H1 (cell line): Measurements from ENCODE around the gene CFAP221. TPM values are rescaled to one million over a fixed set of nuclear protein-coding genes. Genes with fewer than 3 reads are reported as not detected.

ENCODE experiments used
- CTCF ChIA-PET: fragments of 300-600 bp; sonication (Branson Sonifier 250); formaldehyde crosslinking; loops from one replicate; lab custom pipeline; 2021; ENCODE audit not compliant: partially characterized antibody; lab: Charles Lee
- POLR2A ChIA-PET: fragments of 300-600 bp; sonication (Branson Sonifier 250); formaldehyde crosslinking; loops from one replicate; lab custom pipeline; 2021; ENCODE audit warnings: inconsistent platforms; ENCODE audit not compliant: partially characterized antibody; lab: Charles Lee
- DNase-seq, 2 experiments: peaks; one replicate each; pipeline versions ENCODE4 v3.0.0 to v3.0.0-alpha.2; 2010 to 2022; ENCODE audit warnings: low spot score in 2 of 2, low read depth in 1 of 2, mixed read lengths in 1 of 2
- FAIRE-seq: peaks from 2 replicates; lab custom pipeline; 2011; peaks lifted over from hg19 to GRCh38; lab: Jason Lieb, UNC
- H2AFZ ChIP-seq: 2 replicates; pipeline ENCODE4 v1.8.1; 2012; ENCODE audit warnings: low read length, inconsistent platforms
- H2AK5ac ChIP-seq: 2 replicates; pipeline ENCODE4 v1.6.1; 2013; ENCODE audit warnings: low read depth, low read length
- H2BK120ac ChIP-seq: replicated peaks from 2 replicates; pipeline ENCODE3; 2013; ENCODE audit warnings: low read depth, low read length, inconsistent platforms
- H2BK12ac ChIP-seq: 2 replicates; pipeline ENCODE4 v1.6.1; 2013; ENCODE audit warnings: low read depth, low read length
- H2BK15ac ChIP-seq: 2 replicates; pipeline ENCODE4 v1.6.1; 2013; ENCODE audit warnings: low read length
- H2BK20ac ChIP-seq: 2 replicates; pipeline ENCODE4 v1.6.1; 2013; ENCODE audit warnings: low read length
- H2BK5ac ChIP-seq: 2 replicates; pipeline ENCODE4 v1.6.1; 2013; ENCODE audit warnings: low read depth, low read length
- H3K14ac ChIP-seq: 2 replicates; pipeline ENCODE4 v1.6.1; 2013; ENCODE audit warnings: inconsistent platforms; ENCODE audit not compliant: insufficient read length
- H3K18ac ChIP-seq: 2 replicates; pipeline ENCODE4 v1.6.1; 2013; ENCODE audit warnings: low read length; ENCODE audit errors: extremely low read depth
- H3K23ac ChIP-seq: 2 replicates; pipeline ENCODE4 v1.6.1; 2013; ENCODE audit warnings: inconsistent platforms; ENCODE audit not compliant: insufficient read length
- H3K23me2 ChIP-seq: 2 replicates; pipeline ENCODE4 v1.6.1; 2013; ENCODE audit warnings: low read depth, low read length
- H3K27ac ChIP-seq: 2 replicates; pipeline ENCODE4 v1.6.1; 2011; ENCODE audit warnings: low read depth, low read length, inconsistent platforms
- H3K27me3 ChIP-seq, 4 experiments: replicated peaks in 1 of 4; 1 replicate in 1 of 4; 2 replicates in 3 of 4; pipeline versions ENCODE4 v1.6.1 to v1.8.1; 2011 to 2013; ENCODE audit warnings: low read length in 3 of 4, mild to moderate bottlenecking in 3 of 4, inconsistent platforms in 2 of 4, mixed read lengths in 2 of 4, moderate library complexity in 1 of 4; ENCODE audit not compliant: control insufficient read depth in 3 of 4, insufficient read depth in 3 of 4; ENCODE audit errors: extremely low read depth in 1 of 4
- H3K36me3 ChIP-seq, 4 experiments: 2 replicates each; pipeline versions ENCODE4 v1.6.1 to v1.8.1; 2011 to 2013; ENCODE audit warnings: mild to moderate bottlenecking in 4 of 4, low read length in 3 of 4, moderate library complexity in 2 of 4, control low read depth in 1 of 4, inconsistent platforms in 1 of 4; ENCODE audit not compliant: insufficient read depth in 4 of 4, control insufficient read depth in 2 of 4
- H3K4ac ChIP-seq: replicated peaks from 2 replicates; pipeline ENCODE3; 2013; ENCODE audit warnings: low read length, low read depth, mixed read lengths, inconsistent platforms; ENCODE audit not compliant: insufficient read length
- H3K4me1 ChIP-seq, 4 experiments: replicated peaks in 1 of 4; 1 replicate in 1 of 4; 2 replicates in 3 of 4; pipeline versions ENCODE4 v1.6.1 to v1.8.1; 2011 to 2013; ENCODE audit warnings: low read length in 3 of 4, inconsistent platforms in 2 of 4, mixed read lengths in 1 of 4; ENCODE audit not compliant: insufficient read depth in 4 of 4, control insufficient read depth in 3 of 4
- H3K4me2 ChIP-seq, 2 experiments: 2 replicates each; pipeline versions ENCODE4 v1.6.1 to v1.8.1; 2011 to 2013; ENCODE audit warnings: low read depth in 2 of 2, low read length in 2 of 2, control low read depth in 1 of 2, inconsistent platforms in 1 of 2, mild to moderate bottlenecking in 1 of 2; ENCODE audit not compliant: insufficient read depth in 1 of 2
- H3K4me3 ChIP-seq, 4 experiments: fragments of 200-600, 300-600 bp in 1 of 4; sonication (generic), shearing (Covaris generic), sonication (Bioruptor Twin) in 1 of 4; 2 replicates each; pipeline versions ENCODE4 v1.5.1 to v1.8.1; 2011 to 2016; ENCODE audit warnings: low read length in 4 of 4, low read depth in 3 of 4, control low read depth in 2 of 4, inconsistent platforms in 2 of 4, mild to moderate bottlenecking in 2 of 4, mixed read lengths in 1 of 4, moderate library complexity in 1 of 4; ENCODE audit not compliant: insufficient read depth in 2 of 4; ENCODE audit errors: extremely low read depth in 1 of 4
- H3K56ac ChIP-seq: replicated peaks from 2 replicates; pipeline ENCODE3; 2013; ENCODE audit warnings: low read depth, mild to moderate bottlenecking, mixed read lengths, low read length, inconsistent platforms; ENCODE audit not compliant: insufficient read length
- H3K79me1 ChIP-seq: 2 replicates; pipeline ENCODE4 v1.6.1; 2013; ENCODE audit warnings: low read depth, low read length, control low read depth
- H3K79me2 ChIP-seq, 2 experiments: 2 replicates each; pipeline versions ENCODE4 v1.6.1 to v1.8.1; 2012 to 2013; ENCODE audit warnings: low read length in 2 of 2, mild to moderate bottlenecking in 2 of 2, inconsistent platforms in 1 of 2; ENCODE audit not compliant: insufficient read depth in 2 of 2, control insufficient read depth in 1 of 2
- H3K9ac ChIP-seq, 4 experiments: replicated peaks in 1 of 4; 1 replicate in 1 of 4; 2 replicates in 3 of 4; pipeline versions ENCODE4 v1.6.1 to v1.8.1; 2011 to 2013; ENCODE audit warnings: low read depth in 3 of 4, low read length in 3 of 4, control low read depth in 2 of 4, mild to moderate bottlenecking in 2 of 4, moderate library complexity in 2 of 4, inconsistent platforms in 1 of 4; ENCODE audit errors: extremely low read depth in 1 of 4
- H3K9me3 ChIP-seq, 2 experiments: 2 replicates each; pipeline versions ENCODE4 v1.6.1 to v1.8.1; 2012 to 2013; ENCODE audit warnings: mild to moderate bottlenecking in 2 of 2, moderate library complexity in 2 of 2, control low read depth in 1 of 2, inconsistent platforms in 1 of 2, low read depth in 1 of 2, low read length in 1 of 2, mixed read lengths in 1 of 2; ENCODE audit not compliant: insufficient read depth in 2 of 2
- H4K20me1 ChIP-seq, 2 experiments: replicated peaks in 1 of 2; 2 replicates each; pipeline versions ENCODE3 to v1.8.1; 2011 to 2013; ENCODE audit warnings: inconsistent platforms in 2 of 2, low read length in 2 of 2, mild to moderate bottlenecking in 1 of 2; ENCODE audit not compliant: insufficient read depth in 2 of 2, control insufficient read depth in 1 of 2
- H4K5ac ChIP-seq: 2 replicates; pipeline ENCODE4 v1.6.1; 2013; ENCODE audit warnings: low read length, low read depth, mixed read lengths, inconsistent platforms; ENCODE audit not compliant: insufficient read length
- H4K8ac ChIP-seq: 2 replicates; pipeline ENCODE4 v1.8.0; 2013; ENCODE audit warnings: mild to moderate bottlenecking, moderate library complexity, low read length, inconsistent platforms; ENCODE audit not compliant: insufficient read depth; ENCODE audit errors: extremely low read depth
- H4K91ac ChIP-seq: replicated peaks from 2 replicates; pipeline ENCODE3; 2013; ENCODE audit warnings: low read length, mixed read lengths, inconsistent platforms; ENCODE audit not compliant: insufficient read length
- CBX5 ChIP-seq: fragments of 300-800, 300-1000 bp; sonication (generic); IDR thresholded peaks from 2 replicates; pipeline ENCODE4 v1.7.1; 2016; ENCODE audit warnings: antibody characterized with exemption, low read length, low read depth
- CHD2 ChIP-seq: IDR thresholded peaks from 2 replicates; pipeline ENCODE4 v1.6.1; 2012; ENCODE audit warnings: low read length, improper control_type of control experiment
- CREB1 ChIP-seq: IDR thresholded peaks from 2 replicates; pipeline ENCODE4 v1.6.1; 2012; ENCODE audit warnings: inconsistent platforms
- JUND ChIP-seq: IDR thresholded peaks from 2 replicates; pipeline ENCODE4 v1.6.1; 2011; ENCODE audit warnings: mild to moderate bottlenecking, improper control_type of control experiment, low read length
- POLR2A ChIP-seq, 2 experiments: IDR thresholded peaks; 1 replicate in 1 of 2; 2 replicates in 1 of 2; pipeline ENCODE4 v1.6.1; 2011; ENCODE audit warnings: low read depth in 2 of 2, low read length in 2 of 2, mild to moderate bottlenecking in 2 of 2; ENCODE audit errors: control extremely low read depth in 1 of 2
- RXRA ChIP-seq: IDR thresholded peaks from 2 replicates; pipeline ENCODE4 v1.6.1; 2011; ENCODE audit warnings: low read depth, mild to moderate bottlenecking, low read length, moderate library complexity; ENCODE audit not compliant: insufficient read depth
- SP1 ChIP-seq: IDR thresholded peaks from 2 replicates; pipeline ENCODE4 v1.6.1; 2011; ENCODE audit warnings: low read depth, low read length
- USF2 ChIP-seq: IDR thresholded peaks from 2 replicates; pipeline ENCODE4 v1.6.1; 2011; ENCODE audit warnings: low read length, improper control_type of control experiment
- YY1 ChIP-seq: IDR thresholded peaks from 2 replicates; pipeline ENCODE4 v1.6.1; 2011; ENCODE audit warnings: low read depth, mild to moderate bottlenecking, low read length
- WGBS, 2 experiments: shearing (Covaris generic) in 1 of 2; methylation state at CpG; one replicate each; pipeline versions ENCODE4 v1.1.6 to v1.1.7; 2013 to 2015; ENCODE audit warnings: low lambda C conversion rate in 2 of 2, mixed read lengths in 2 of 2, inconsistent platforms in 1 of 2, low coverage in 1 of 2, missing lambda C conversion rate in 1 of 2; ENCODE audit not compliant: insufficient replicate concordance in 2 of 2, insufficient coverage in 1 of 2, insufficient read length in 1 of 2; ENCODE audit errors: extremely low coverage in 1 of 2, missing lambda C conversion rate in 1 of 2; 5-methylcytosine and 5-hydroxymethylcytosine counted together
- polyA plus RNA-seq, 7 experiments: library from polyadenylated mRNA; depleted of rRNA in 3 of 7; stranded (reverse) in 5 of 7; unstranded in 2 of 7; fragments of >200 nt in 5 of 7; fragments of 200-250 nt in 2 of 7; gene quantifications; 1 replicate in 5 of 7; 2 replicates in 1 of 7; 4 replicates in 1 of 7; pipeline versions ENCODE4 v1.2.1 to v1.2.3, GENCODE V29; 2011 to 2013; ENCODE audit warnings: missing spikeins in 2 of 7, mixed read lengths in 2 of 7
- total RNA-seq: library from RNA; stranded (reverse); fragmentation: NEBNext Ultra II Directional; extraction: Animal tissue kit (Norgen Biotek cat#: 25700); gene quantifications from 2 replicates; pipeline ENCODE4 v1.2.1, GENCODE V29; 2021

CFAP221 gene
- total and polyA plus RNA-seq, 2 of the 8 experiments (the other 6 are each of a cell fraction or from before 2014, with no cell fraction given): 0.14 to 0.71 TPM

- FAIRE-seq (no peak), DNase-seq (no peak)
- H3K9me3 ChIP-seq: no peaks in the 10 kb centered on the region
- H3K79me1 ChIP-seq: no peaks in the 10 kb centered on the region
- no peak overlapping the region for H4K91ac ChIP-seq
- H4K8ac ChIP-seq: no peak overlapping the region
- H3K18ac ChIP-seq: no peak overlapping the region
- H3K4me2 ChIP-seq: no peak overlapping the region
- 67% methylated on average over 1 of the region's 1 CpG; no CpG with 5 or more reads in 1 of the 2 experiments for WGBS, 2 experiments
- no peaks in the 10 kb centered on the region for H4K20me1 ChIP-seq
- H3K4me3 ChIP-seq: no peak overlapping the region
- no peak overlapping the region for H3K56ac ChIP-seq
- ChIA-PET POLR2A (no interaction called here), CTCF (no interaction called here)
- no peak overlapping the region for H2BK12ac ChIP-seq
- no peaks in the 10 kb centered on the region for H3K79me2 ChIP-seq
- no peak overlapping the region for H2BK120ac ChIP-seq
- no peak overlapping the region for H3K14ac ChIP-seq
- no peak overlapping the region for H2BK15ac ChIP-seq
- no peak overlapping the region for H2AFZ ChIP-seq
- no peaks in the 10 kb centered on the region for H3K36me3 ChIP-seq
- no peaks in the 10 kb centered on the region for H3K4me1 ChIP-seq
- H2AK5ac ChIP-seq: no peak overlapping the region
- H3K9ac ChIP-seq: no peak overlapping the region
- no peak overlapping the region for H2BK20ac ChIP-seq
- H3K23me2 ChIP-seq: no peaks in the 10 kb centered on the region
- H3K27me3 ChIP-seq: peaks cover 0 to 2% (median 0%) of the 10 kb centered on the region in 4 experiments; a peak in 2 of 7 replicates
- H3K23ac ChIP-seq: no peak overlapping the region
- H4K5ac ChIP-seq: no peak overlapping the region
- no peak overlapping the region for H3K4ac ChIP-seq
- no peak overlapping the region for H3K27ac ChIP-seq
- no peak overlapping the region for H2BK5ac ChIP-seq
- TF ChIP-seq USF2 (no peak), YY1 (no peak), CBX5 (no peak), POLR2A (IDR thresholded peaks at IDR 0.05; ENCODE audit: control extremely low read depth in 1 of 2, low read depth in 2 of 2, low read length in 2 of 2) (no peak), JUND (no peak), CREB1 (no peak), SP1 (no peak), CHD2 (no peak), RXRA (no peak)
Observed at GRCh38 chr2:119513832-119514231, 30.4 kb upstream of the CFAP221 start.
